Measurements from ENCODE around the gene PCDHGB6. TPM values are rescaled to one million over a fixed set of nuclear protein-coding genes. Genes with fewer than 3 reads are reported as not detected.

Gene PCDHGB6
- total and polyA plus RNA-seq, 9 of the 15 experiments (the other 6 are each of a cell fraction or from before 2014, with no cell fraction given) = 0.01 to 0.11 (median 0.07) TPM; not detected in 1

DNA sequence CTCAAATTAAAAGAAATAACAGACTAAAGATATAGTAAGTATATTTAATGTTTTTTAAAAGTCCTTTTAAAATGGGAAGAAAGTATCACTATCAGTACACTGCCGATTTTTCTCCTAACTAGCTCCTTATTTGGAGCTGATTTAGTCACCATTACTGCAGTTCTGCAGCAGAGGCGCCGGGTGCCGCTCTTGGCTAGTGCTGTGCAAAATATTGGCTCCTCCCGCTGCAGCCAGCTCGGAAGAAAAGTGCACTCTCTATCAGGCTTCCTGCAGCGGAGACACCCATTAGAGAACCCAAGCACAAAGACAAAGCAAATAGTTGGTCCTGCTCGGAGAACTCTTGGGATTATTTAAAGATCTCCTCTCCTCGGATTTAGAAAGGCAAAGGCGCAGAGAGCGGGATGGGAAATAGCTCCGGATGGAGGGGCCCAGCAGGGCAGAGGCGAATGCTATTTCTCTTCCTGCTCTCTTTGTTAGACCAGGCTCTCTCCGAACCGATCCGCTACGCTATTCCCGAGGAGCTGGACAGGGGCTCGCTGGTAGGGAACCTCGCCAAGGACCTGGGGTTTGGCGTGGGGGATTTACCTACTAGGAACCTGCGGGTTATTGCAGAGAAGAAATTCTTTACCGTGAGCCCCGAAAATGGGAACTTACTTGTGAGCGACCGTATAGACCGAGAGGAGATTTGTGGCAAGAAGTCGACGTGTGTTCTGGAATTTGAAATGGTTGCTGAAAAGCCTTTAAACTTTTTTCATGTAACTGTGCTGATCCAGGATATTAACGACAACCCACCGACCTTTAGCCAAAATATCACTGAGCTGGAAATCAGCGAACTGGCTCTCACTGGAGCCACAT lies 37.6 kb upstream of the PCDHGB6 start, which contains the start of gene PCDHGB3 (continued):
- peak in 1 of 2 experiments; percentile 72; a peak in 1 of 4 replicates for TF ChIP-seq SRF (CRISPR knock-in tag; IDR thresholded peaks at IDR 0.05)
- no peak for TF ChIP-seq SMAD1 (IDR thresholded peaks at IDR 0.05; ENCODE audit: low read depth, low read length, partially characterized antibody)
- TF ChIP-seq NFRKB (IDR thresholded peaks at IDR 0.05; ENCODE audit: low read depth) = no peak
- TF ChIP-seq TFAM (CRISPR knock-in tag; conservative IDR thresholded peaks at IDR 0.05) = no peak
- TF ChIP-seq, protein P1, sequence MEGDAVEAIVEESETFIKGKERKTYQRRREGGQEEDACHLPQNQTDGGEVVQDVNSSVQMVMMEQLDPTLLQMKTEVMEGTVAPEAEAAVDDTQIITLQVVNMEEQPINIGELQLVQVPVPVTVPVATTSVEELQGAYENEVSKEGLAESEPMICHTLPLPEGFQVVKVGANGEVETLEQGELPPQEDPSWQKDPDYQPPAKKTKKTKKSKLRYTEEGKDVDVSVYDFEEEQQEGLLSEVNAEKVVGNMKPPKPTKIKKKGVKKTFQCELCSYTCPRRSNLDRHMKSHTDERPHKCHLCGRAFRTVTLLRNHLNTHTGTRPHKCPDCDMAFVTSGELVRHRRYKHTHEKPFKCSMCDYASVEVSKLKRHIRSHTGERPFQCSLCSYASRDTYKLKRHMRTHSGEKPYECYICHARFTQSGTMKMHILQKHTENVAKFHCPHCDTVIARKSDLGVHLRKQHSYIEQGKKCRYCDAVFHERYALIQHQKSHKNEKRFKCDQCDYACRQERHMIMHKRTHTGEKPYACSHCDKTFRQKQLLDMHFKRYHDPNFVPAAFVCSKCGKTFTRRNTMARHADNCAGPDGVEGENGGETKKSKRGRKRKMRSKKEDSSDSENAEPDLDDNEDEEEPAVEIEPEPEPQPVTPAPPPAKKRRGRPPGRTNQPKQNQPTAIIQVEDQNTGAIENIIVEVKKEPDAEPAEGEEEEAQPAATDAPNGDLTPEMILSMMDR (IDR thresholded peaks at IDR 0.05 in 2 of 3, conservative IDR thresholded peaks at IDR 0.05 in 1 of 3; ENCODE audit: insufficient read depth in 2 of 3, low read depth in 1 of 3, low read length in 3 of 3) = peak; percentile 64 to 70 (median 67)
- TF ChIP-seq ZNF263 (CRISPR knock-in tag; IDR thresholded peaks at IDR 0.05; ENCODE audit: borderline replicate concordance) = no peak
- TF ChIP-seq, protein P2, sequence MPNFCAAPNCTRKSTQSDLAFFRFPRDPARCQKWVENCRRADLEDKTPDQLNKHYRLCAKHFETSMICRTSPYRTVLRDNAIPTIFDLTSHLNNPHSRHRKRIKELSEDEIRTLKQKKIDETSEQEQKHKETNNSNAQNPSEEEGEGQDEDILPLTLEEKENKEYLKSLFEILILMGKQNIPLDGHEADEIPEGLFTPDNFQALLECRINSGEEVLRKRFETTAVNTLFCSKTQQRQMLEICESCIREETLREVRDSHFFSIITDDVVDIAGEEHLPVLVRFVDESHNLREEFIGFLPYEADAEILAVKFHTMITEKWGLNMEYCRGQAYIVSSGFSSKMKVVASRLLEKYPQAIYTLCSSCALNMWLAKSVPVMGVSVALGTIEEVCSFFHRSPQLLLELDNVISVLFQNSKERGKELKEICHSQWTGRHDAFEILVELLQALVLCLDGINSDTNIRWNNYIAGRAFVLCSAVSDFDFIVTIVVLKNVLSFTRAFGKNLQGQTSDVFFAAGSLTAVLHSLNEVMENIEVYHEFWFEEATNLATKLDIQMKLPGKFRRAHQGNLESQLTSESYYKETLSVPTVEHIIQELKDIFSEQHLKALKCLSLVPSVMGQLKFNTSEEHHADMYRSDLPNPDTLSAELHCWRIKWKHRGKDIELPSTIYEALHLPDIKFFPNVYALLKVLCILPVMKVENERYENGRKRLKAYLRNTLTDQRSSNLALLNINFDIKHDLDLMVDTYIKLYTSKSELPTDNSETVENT (CRISPR knock-in tag; IDR thresholded peaks at IDR 0.05) = no peak
- TF ChIP-seq ZNF766 (CRISPR knock-in tag; conservative IDR thresholded peaks at IDR 0.05) = no peak
- TF ChIP-seq, protein P3, sequence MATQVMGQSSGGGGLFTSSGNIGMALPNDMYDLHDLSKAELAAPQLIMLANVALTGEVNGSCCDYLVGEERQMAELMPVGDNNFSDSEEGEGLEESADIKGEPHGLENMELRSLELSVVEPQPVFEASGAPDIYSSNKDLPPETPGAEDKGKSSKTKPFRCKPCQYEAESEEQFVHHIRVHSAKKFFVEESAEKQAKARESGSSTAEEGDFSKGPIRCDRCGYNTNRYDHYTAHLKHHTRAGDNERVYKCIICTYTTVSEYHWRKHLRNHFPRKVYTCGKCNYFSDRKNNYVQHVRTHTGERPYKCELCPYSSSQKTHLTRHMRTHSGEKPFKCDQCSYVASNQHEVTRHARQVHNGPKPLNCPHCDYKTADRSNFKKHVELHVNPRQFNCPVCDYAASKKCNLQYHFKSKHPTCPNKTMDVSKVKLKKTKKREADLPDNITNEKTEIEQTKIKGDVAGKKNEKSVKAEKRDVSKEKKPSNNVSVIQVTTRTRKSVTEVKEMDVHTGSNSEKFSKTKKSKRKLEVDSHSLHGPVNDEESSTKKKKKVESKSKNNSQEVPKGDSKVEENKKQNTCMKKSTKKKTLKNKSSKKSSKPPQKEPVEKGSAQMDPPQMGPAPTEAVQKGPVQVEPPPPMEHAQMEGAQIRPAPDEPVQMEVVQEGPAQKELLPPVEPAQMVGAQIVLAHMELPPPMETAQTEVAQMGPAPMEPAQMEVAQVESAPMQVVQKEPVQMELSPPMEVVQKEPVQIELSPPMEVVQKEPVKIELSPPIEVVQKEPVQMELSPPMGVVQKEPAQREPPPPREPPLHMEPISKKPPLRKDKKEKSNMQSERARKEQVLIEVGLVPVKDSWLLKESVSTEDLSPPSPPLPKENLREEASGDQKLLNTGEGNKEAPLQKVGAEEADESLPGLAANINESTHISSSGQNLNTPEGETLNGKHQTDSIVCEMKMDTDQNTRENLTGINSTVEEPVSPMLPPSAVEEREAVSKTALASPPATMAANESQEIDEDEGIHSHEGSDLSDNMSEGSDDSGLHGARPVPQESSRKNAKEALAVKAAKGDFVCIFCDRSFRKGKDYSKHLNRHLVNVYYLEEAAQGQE (IDR thresholded peaks at IDR 0.05; ENCODE audit: borderline replicate concordance) = peak; percentile 19; the same call in 1 of the 2 replicates
- TF ChIP-seq, protein P3 (CRISPR knock-in tag; IDR thresholded peaks at IDR 0.05; ENCODE audit: low read depth) = no peak
- no peak for TF ChIP-seq RFX1 (IDR thresholded peaks at IDR 0.05)

Data from K562 (cell line).